HepG2 (cell line): ENCODE data around the gene PRCP. TPM values are rescaled to one million over a fixed set of nuclear protein-coding genes. Genes with fewer than 3 reads are reported as not detected.

Source experiments
- ATAC-seq: fragments of 200-7000 bp; cut with Tn5 transposase; 3 replicates; pipeline ENCODE4 v1.9.1; 2020; ENCODE audit warnings: mild to moderate bottlenecking, moderate library complexity
- BruUV-seq: library from RNA; stranded (reverse); fragments of 400-500 nt; replicated peaks from 2 replicates; lab custom pipeline; 2021; lab: Mats Ljungman, UMichigan
- CTCF ChIA-PET: fragments of 300-600 bp; formaldehyde crosslinking; extraction: SDS; loops from one replicate; lab custom pipeline; 2021; ENCODE audit warnings: low total read pairs, inconsistent platforms, low intra/inter-chr PET ratio; lab: Yijun Ruan, JAX
- POLR2A ChIA-PET: fragments of 350-600 bp; sonication (Branson Sonifier 250); formaldehyde crosslinking; loops from one replicate; lab custom pipeline; 2020; ENCODE audit warnings: antibody characterized with exemption, inconsistent platforms; lab: Yijun Ruan, JAX
- DNase-seq: peaks from one replicate; pipeline ENCODE4 v3.0.0-alpha.2; 2015; ENCODE audit warnings: low spot score
- FAIRE-seq: peaks from 3 replicates; lab custom pipeline; 2011; peaks lifted over from hg19 to GRCh38; lab: Jason Lieb, UNC
- H2AFZ ChIP-seq: one replicate; pipeline ENCODE4 v1.6.1; 2011; ENCODE audit warnings: low read length, inconsistent platforms
- H3K27ac ChIP-seq: fragments of 300-600 bp; 3 replicates; pipeline ENCODE4 v1.8.0; 2011; ENCODE audit warnings: mixed run types, mild to moderate bottlenecking, mixed read lengths, low read length, inconsistent platforms; ENCODE audit not compliant: insufficient read depth; ENCODE audit errors: extremely low read length
- H3K27me3 ChIP-seq, 2 experiments: fragments of 200-600 bp in 1 of 2; 2 replicates in 1 of 2; 3 replicates in 1 of 2; pipeline versions ENCODE4 v1.6.0 to v1.8.0; 2011; ENCODE audit warnings: low read length in 2 of 2, mild to moderate bottlenecking in 2 of 2, moderate library complexity in 2 of 2, inconsistent platforms in 1 of 2; ENCODE audit not compliant: insufficient read depth in 2 of 2, control insufficient read depth in 1 of 2
- H3K36me3 ChIP-seq, 2 experiments: fragments of 200-600 bp in 1 of 2; replicated peaks in 1 of 2; 2 replicates in 1 of 2; 3 replicates in 1 of 2; pipeline versions ENCODE4 v1.5.1 to v1.8.0; 2011; ENCODE audit warnings: low read length in 2 of 2, inconsistent platforms in 1 of 2; ENCODE audit not compliant: insufficient read depth in 2 of 2, control insufficient read depth in 1 of 2
- H3K4me1 ChIP-seq: 2 replicates; pipeline ENCODE4 v1.5.1; 2012; ENCODE audit warnings: low read length, inconsistent platforms; ENCODE audit not compliant: insufficient read depth
- H3K4me2 ChIP-seq: 2 replicates; pipeline ENCODE4 v1.6.0; 2011; ENCODE audit warnings: low read depth, low read length, inconsistent platforms
- H3K4me3 ChIP-seq, 3 experiments: fragments of 200-600 bp in 1 of 3; sonication (generic), shearing (Covaris generic) in 1 of 3; replicated peaks in 1 of 3; 2 replicates each; pipeline ENCODE4 v1.5.1; 2011 to 2016; ENCODE audit warnings: low read length in 3 of 3, inconsistent platforms in 2 of 3, low read depth in 2 of 3, mild to moderate bottlenecking in 2 of 3, control low read depth in 1 of 3, mixed read lengths in 1 of 3; ENCODE audit not compliant: insufficient read depth in 1 of 3
- H3K79me2 ChIP-seq: one replicate; pipeline ENCODE4 v1.6.1; 2011; ENCODE audit warnings: low read length, inconsistent platforms; ENCODE audit not compliant: insufficient read depth
- H3K9ac ChIP-seq: 2 replicates; pipeline ENCODE4 v1.6.0; 2011; ENCODE audit warnings: mild to moderate bottlenecking, low read depth, low read length, inconsistent platforms; ENCODE audit not compliant: insufficient read depth
- H3K9me3 ChIP-seq: 2 replicates; pipeline ENCODE4 v1.5.1; 2012; ENCODE audit warnings: mild to moderate bottlenecking, low read length
- H4K20me1 ChIP-seq: 2 replicates; pipeline ENCODE4 v1.6.0; 2011; ENCODE audit warnings: inconsistent platforms, mild to moderate bottlenecking, low read length, moderate library complexity; ENCODE audit not compliant: insufficient read depth
- CAMTA2 ChIP-seq: sonication (generic); formaldehyde crosslinking; IDR thresholded peaks from 2 replicates; pipeline ENCODE4 v1.4.0; 2020; ENCODE audit warnings: mild to moderate bottlenecking, missing genetic modification reagents, borderline replicate concordance
- CHD4 ChIP-seq: fragments of 200-600 bp; sonication (generic); IDR thresholded peaks from 2 replicates; pipeline ENCODE4 v1.7.0; 2017; ENCODE audit warnings: mild to moderate bottlenecking, low read length, borderline replicate concordance
- GATA4 ChIP-seq: sonication (generic); IDR thresholded peaks from 2 replicates; pipeline ENCODE4 v1.6.1; 2016; ENCODE audit warnings: antibody characterized with exemption, low read depth, borderline replicate concordance
- GLI4 ChIP-seq: sonication (generic); formaldehyde crosslinking; IDR thresholded peaks from 2 replicates; pipeline ENCODE4 v1.5.1; 2020; ENCODE audit warnings: missing genetic modification reagents, mild to moderate bottlenecking, moderate library complexity, borderline replicate concordance
- HOXA9 ChIP-seq: sonication (generic); formaldehyde crosslinking; IDR thresholded peaks from 2 replicates; pipeline ENCODE4 v1.8.1; 2022; ENCODE audit warnings: missing genetic modification reagents, mild to moderate bottlenecking, moderate library complexity, borderline replicate concordance
- LRRFIP1 ChIP-seq: sonication (generic); formaldehyde crosslinking; conservative IDR thresholded peaks from 2 replicates; pipeline ENCODE4 v1.4.0; 2020; ENCODE audit warnings: missing genetic modification reagents
- NFIB ChIP-seq: sonication (generic); formaldehyde crosslinking; IDR thresholded peaks from 2 replicates; pipeline ENCODE4 v1.9.0; 2021; ENCODE audit warnings: missing genetic modification reagents, mild to moderate bottlenecking, borderline replicate concordance
- NONO ChIP-seq, 2 experiments: fragments of 450-650 bp in 1 of 2; sonication (generic) in 1 of 2; formaldehyde crosslinking in 1 of 2; IDR thresholded peaks in 1 of 2; conservative IDR thresholded peaks in 1 of 2; 2 replicates each; pipeline versions ENCODE4 v1.6.1 to v1.8.0; 2017 to 2022; ENCODE audit warnings: mild to moderate bottlenecking in 1 of 2, missing genetic modification reagents in 1 of 2, moderate library complexity in 1 of 2
- PBX3 ChIP-seq: sonication (generic); formaldehyde crosslinking; IDR thresholded peaks from 2 replicates; pipeline ENCODE4 v1.8.1; 2023; ENCODE audit warnings: missing genetic modification reagents, inconsistent platforms, borderline replicate concordance
- SMARCE1 ChIP-seq: fragments of 450-650 bp; IDR thresholded peaks from 2 replicates; pipeline ENCODE4 v1.6.1; 2017; ENCODE audit warnings: borderline replicate concordance
- ZC3H4 ChIP-seq: sonication (generic); formaldehyde crosslinking; IDR thresholded peaks from 2 replicates; pipeline ENCODE4 v1.4.0; 2020; ENCODE audit warnings: missing genetic modification reagents, borderline replicate concordance
- ZNF101 ChIP-seq: sonication (generic); formaldehyde crosslinking; IDR thresholded peaks from 2 replicates; pipeline ENCODE4 v1.4.0; 2020; ENCODE audit warnings: mild to moderate bottlenecking, low read depth, missing genetic modification reagents, borderline replicate concordance
- ZNF207 ChIP-seq: fragments of 450-650 bp; IDR thresholded peaks from 2 replicates; pipeline ENCODE4 v1.6.1; 2016; ENCODE audit warnings: antibody characterized with exemption, borderline replicate concordance
- ZNF260 ChIP-seq: sonication (generic); formaldehyde crosslinking; IDR thresholded peaks from 2 replicates; pipeline ENCODE4 v1.4.0; 2020; ENCODE audit warnings: missing genetic modification reagents, low read depth, mild to moderate bottlenecking, borderline replicate concordance
- ZNF546 ChIP-seq: sonication (generic); formaldehyde crosslinking; conservative IDR thresholded peaks from 2 replicates; pipeline ENCODE4 v1.8.1; 2023; ENCODE audit warnings: mild to moderate bottlenecking, missing genetic modification reagents
- ZNF572 ChIP-seq: sonication (generic); formaldehyde crosslinking; IDR thresholded peaks from 2 replicates; pipeline ENCODE4 v1.5.1; 2020; ENCODE audit warnings: mild to moderate bottlenecking, missing genetic modification reagents
- ZNF644 ChIP-seq: IDR thresholded peaks from 2 replicates; pipeline ENCODE4 v1.6.1; 2016; ENCODE audit warnings: low read depth
- ZNF800 ChIP-seq: sonication (generic); formaldehyde crosslinking; IDR thresholded peaks from 2 replicates; pipeline ENCODE4 v1.4.0; 2020; ENCODE audit warnings: missing genetic modification reagents
- WGBS: methylation state at CpG from one replicate; pipeline ENCODE4 v1.1.6; 2017; ENCODE audit warnings: low lambda C conversion rate; 5-methylcytosine and 5-hydroxymethylcytosine counted together
- in situ Hi-C: cut with HindIII; loops from 2 replicates; pipeline ENCODE4 v1.10.0; 2017; ENCODE audit warnings: low pct_unique_long_range_greater_than_20kb; ENCODE audit not compliant: extremely low pct_ligation_motif_present
- intact Hi-C: fragments of 100-400 bp; cut with micrococcal nuclease; formaldehyde crosslinking; loops from one replicate; pipeline ENCODE4 v1.10.0; 2022; ENCODE audit not compliant: unreplicated experiment
- polyA plus RNA-seq, 8 experiments: library from polyadenylated mRNA; depleted of rRNA in 3 of 8; stranded (reverse) in 7 of 8; unstranded in 1 of 8; fragments of >200 nt; fragmentation: Illumina TruSeq in 4 of 8; extraction: Trizol in 4 of 8; gene quantifications; 2 replicates each; pipeline versions ENCODE4 v1.2.1 to v1.2.3, GENCODE V29; 2011 to 2016; ENCODE audit warnings: low read depth in 4 of 8, missing spikeins in 1 of 8, mixed read lengths in 1 of 8; ENCODE audit not compliant: insufficient read depth in 1 of 8
- total RNA-seq, 5 experiments: library from RNA; depleted of rRNA; stranded (reverse); fragments of >200 nt; fragmentation: Illumina TruSeq; extraction: Trizol; gene quantifications; 2 replicates each; pipeline ENCODE4 v1.2.3, GENCODE V29; 2016; ENCODE audit warnings: low read depth in 1 of 5

Gene PRCP
- total and polyA plus RNA-seq, 2 of the 13 experiments (the other 11 are each of a cell fraction or from before 2014, with no cell fraction given): 84.2 to 105 TPM

GRCh38 chr11:82796998-82797961 is 103.0 kb downstream of the PRCP start:
- TF ChIP-seq SMARCE1 (no peak), ZNF101 (CRISPR knock-in tag) (no peak), ZNF572 (no peak), NFIB (CRISPR knock-in tag) (no peak), ZC3H4 (CRISPR knock-in tag) (no peak), GATA4 (no peak), LRRFIP1 (no peak), ZNF546 (no peak), ZNF260 (CRISPR knock-in tag) (no peak), HOXA9 (CRISPR knock-in tag) (no peak), ZNF800 (CRISPR knock-in tag) (no peak), CAMTA2 (CRISPR knock-in tag) (no peak), PBX3 (CRISPR knock-in tag) (no peak), GLI4 (CRISPR knock-in tag) (no peak), CHD4 (no peak), ZNF207 (no peak), ZNF644 (CRISPR knock-in tag) (no peak), NONO (IDR thresholded peaks at IDR 0.05) (no peak), NONO (CRISPR knock-in tag; conservative IDR thresholded peaks at IDR 0.05) (no peak)
- POLR2A ChIA-PET: no interaction called here

More at GRCh38 chr11:82796998-82797961, 103.0 kb downstream of the PRCP start:
- no peaks in the 10 kb centered on the region for H4K20me1 ChIP-seq
- in situ Hi-C loops: no loop called here
- DNase-seq: no peak
- no peaks in the 10 kb centered on the region for H3K9me3 ChIP-seq
- H2AFZ ChIP-seq: no peak overlapping the region
- no peak for ATAC-seq
- no peak overlapping the region for H3K27ac ChIP-seq
- H3K79me2 ChIP-seq: no peaks in the 10 kb centered on the region
- no TSS peak for BruUV-seq
- CTCF ChIA-PET: no interaction called here
- intact Hi-C loops: no loop called here
- WGBS: 52% methylated on average over 3 of the region's 3 CpGs
- no peak for FAIRE-seq
- no peaks in the 10 kb centered on the region for H3K4me1 ChIP-seq
- H3K4me2 ChIP-seq: no peak overlapping the region
- H3K9ac ChIP-seq: no peak overlapping the region
- peaks cover 0 to 2% of the 10 kb centered on the region in 2 experiments; a peak in 3 of 5 replicates for H3K27me3 ChIP-seq
- H3K36me3 ChIP-seq: no peaks in the 10 kb centered on the region
- no peak overlapping the region for H3K4me3 ChIP-seq
